Measurements from ENCODE around the gene DGKI. TPM values are rescaled to one million over a fixed set of nuclear protein-coding genes. Genes with fewer than 3 reads are reported as not detected.
A peak's percentile ranks its signal among the peaks of the same experiment; 100 is the strongest.

The DGKI gene
- total and polyA plus RNA-seq, 4 experiments from 2014 or later, result 0.11 TPM; not detected in 3

DNA sequence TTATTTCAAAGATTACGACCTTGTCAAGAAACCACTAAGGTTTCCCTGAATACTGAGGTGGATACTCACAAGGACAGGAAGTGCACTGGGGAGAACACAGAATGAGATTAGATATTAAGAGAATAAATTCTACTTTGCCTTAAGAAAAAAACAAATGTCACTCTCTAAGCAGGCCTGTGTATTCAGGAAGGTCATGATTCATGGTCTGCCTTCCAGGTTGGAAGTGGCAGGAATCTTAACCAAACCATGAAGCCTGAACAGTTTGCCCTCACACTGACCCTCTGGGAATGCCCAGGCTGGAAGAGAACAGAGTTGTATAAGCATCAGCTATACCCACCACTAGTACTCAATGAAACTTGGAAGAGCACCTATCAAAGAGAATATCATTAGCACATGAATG is 227.6 kb downstream of the DGKI start:
- intact Hi-C loops (cut with micrococcal nuclease), result no loop called here
- ChIA-PET POLR2A (ENCODE audit: partially characterized antibody) (no interaction called here), CTCF (ENCODE audit: partially characterized antibody) (no interaction called here)
- H3K4me3 ChIP-seq (ENCODE audit: low read length in 2 of 2), result no peak overlapping the region
- Mint-ChIP-seq H3K27ac (no peak overlapping the region), H3K9me3 (no peaks in the 10 kb centered on the region), H3K4me1 (no peaks in the 10 kb centered on the region), H3K27me3 (peaks cover 0 to 6% of the 10 kb centered on the region in 2 donors), H3K36me3 (no peaks in the 10 kb centered on the region), H3K4me3 (no peak overlapping the region)
- H3K27ac ChIP-seq (ENCODE audit: low read depth, low read length), result no peak overlapping the region
- H3K4me1 ChIP-seq (ENCODE audit: insufficient read depth, low read length), result no peaks in the 10 kb centered on the region
- no peaks in the 10 kb centered on the region for H3K36me3 ChIP-seq (ENCODE audit: insufficient read depth, low read length)
- H3K9me3 ChIP-seq (ENCODE audit: control insufficient read depth in 1 of 2, low read length in 2 of 2), result no peaks in the 10 kb centered on the region
- DNase-seq, result no peak
- H3K27me3 ChIP-seq (ENCODE audit: insufficient read depth, low read length), result no peaks in the 10 kb centered on the region

DNA sequence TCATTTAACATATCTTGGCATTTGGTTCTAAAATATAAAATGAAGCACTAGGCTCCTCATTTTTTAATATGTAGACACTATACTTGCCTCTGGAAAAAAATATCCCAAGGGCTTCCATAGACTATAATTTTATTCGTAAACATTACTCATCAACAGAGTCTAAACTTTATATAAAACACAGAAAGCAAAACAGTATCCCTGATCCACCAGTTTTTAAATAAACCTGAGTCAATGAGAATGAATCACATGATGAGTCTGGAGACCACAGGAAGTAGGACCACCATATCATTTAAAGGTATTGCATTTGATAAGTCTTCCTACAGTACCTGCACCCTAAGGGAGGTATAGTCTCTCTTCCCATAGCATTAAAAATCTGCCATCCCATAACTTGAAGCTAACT is 228.0 kb downstream of the DGKI start:
- Histone ChIP-seq H3K27ac (ENCODE audit: low read depth, low read length) (no peak overlapping the region), H3K4me3 (ENCODE audit: low read length in 2 of 2) (no peak overlapping the region), H3K27me3 (ENCODE audit: insufficient read depth, low read length) (no peaks in the 10 kb centered on the region), H3K36me3 (ENCODE audit: insufficient read depth, low read length) (no peaks in the 10 kb centered on the region), H3K9me3 (ENCODE audit: control insufficient read depth in 1 of 2, low read length in 2 of 2) (no peaks in the 10 kb centered on the region), H3K4me1 (ENCODE audit: insufficient read depth, low read length) (no peaks in the 10 kb centered on the region)
- Mint-ChIP-seq H3K4me1 (no peaks in the 10 kb centered on the region), H3K4me3 (no peak overlapping the region), H3K9me3 (no peaks in the 10 kb centered on the region), H3K27ac (no peak overlapping the region), H3K27me3 (peaks cover 0 to 6% of the 10 kb centered on the region in 2 donors), H3K36me3 (no peaks in the 10 kb centered on the region)
- no peak for DNase-seq
- POLR2A ChIA-PET (ENCODE audit: partially characterized antibody), result no interaction called here
- CTCF ChIA-PET (ENCODE audit: partially characterized antibody), result no interaction called here
- intact Hi-C loops (cut with micrococcal nuclease), result no loop called here

DNA sequence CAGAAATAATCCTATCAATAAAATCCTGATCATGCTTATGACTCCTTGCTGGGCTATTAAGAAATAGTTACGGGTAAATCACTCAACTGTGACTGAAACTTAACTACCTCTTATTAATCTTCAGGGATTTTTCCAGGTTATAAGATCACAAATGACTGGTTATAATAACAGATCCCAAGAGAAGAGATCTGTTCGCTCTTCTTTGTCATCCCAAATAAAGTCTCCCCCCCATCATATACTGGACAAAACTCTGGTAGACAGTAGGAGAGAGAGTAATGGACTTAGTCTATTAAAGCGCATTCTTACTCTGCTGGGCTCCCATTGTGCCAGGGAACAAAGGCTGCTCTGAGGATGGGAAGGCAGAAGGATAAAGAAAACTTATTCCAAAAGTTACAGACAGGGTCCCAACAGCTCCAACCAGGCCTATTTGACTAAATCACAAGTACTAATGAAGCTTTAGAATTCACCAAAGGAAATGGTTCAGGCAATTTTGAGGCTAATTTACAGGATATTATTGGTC is 233.7 kb downstream of the DGKI start:
- Histone ChIP-seq H3K36me3 (ENCODE audit: insufficient read depth, low read length) (no peaks in the 10 kb centered on the region), H3K9me3 (ENCODE audit: control insufficient read depth in 1 of 2, low read length in 2 of 2) (no peaks in the 10 kb centered on the region), H3K27me3 (ENCODE audit: insufficient read depth, low read length) (no peaks in the 10 kb centered on the region), H3K27ac (ENCODE audit: low read depth, low read length) (no peak overlapping the region), H3K4me3 (ENCODE audit: low read length in 2 of 2) (no peak overlapping the region), H3K4me1 (ENCODE audit: insufficient read depth, low read length) (no peaks in the 10 kb centered on the region)
- CTCF ChIA-PET (ENCODE audit: partially characterized antibody), result no interaction called here
- no peaks in the 10 kb centered on the region for H3K36me3 Mint-ChIP-seq
- H3K27ac Mint-ChIP-seq, result no peak overlapping the region
- peaks cover 5 to 9% of the 10 kb centered on the region in 2 donors for H3K27me3 Mint-ChIP-seq
- no peaks in the 10 kb centered on the region for H3K4me1 Mint-ChIP-seq
- DNase-seq, result no peak
- H3K9me3 Mint-ChIP-seq, result no peaks in the 10 kb centered on the region
- H3K4me3 Mint-ChIP-seq, result no peak overlapping the region
- POLR2A ChIA-PET (ENCODE audit: partially characterized antibody), result no interaction called here
- intact Hi-C loops (cut with micrococcal nuclease), result no loop called here

DNA sequence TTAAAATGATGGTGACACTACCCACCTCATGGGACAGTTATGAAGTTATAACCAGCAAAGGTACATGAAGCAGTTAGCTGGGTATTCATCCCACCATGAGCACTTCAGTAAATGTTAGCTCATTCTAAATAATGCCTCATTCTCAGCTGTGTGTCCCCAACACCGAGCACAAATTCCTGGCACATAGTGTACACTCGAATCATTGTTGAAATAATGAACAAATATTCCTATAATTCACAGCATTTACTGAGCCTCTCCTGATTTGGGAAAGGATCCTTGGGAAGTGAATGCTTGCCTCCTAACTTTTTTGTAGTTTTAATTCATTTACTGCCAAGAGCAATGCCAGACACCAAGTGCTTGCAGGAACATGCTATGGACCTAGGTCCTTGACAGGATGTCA is 235.2 kb downstream of the DGKI start:
- CTCF ChIA-PET (ENCODE audit: partially characterized antibody), result no interaction called here
- intact Hi-C loops (cut with micrococcal nuclease), result no loop called here
- POLR2A ChIA-PET (ENCODE audit: partially characterized antibody), result no interaction called here
- no peaks in the 10 kb centered on the region for H3K36me3 Mint-ChIP-seq
- H3K9me3 Mint-ChIP-seq, result no peaks in the 10 kb centered on the region
- H3K36me3 ChIP-seq (ENCODE audit: insufficient read depth, low read length), result no peaks in the 10 kb centered on the region
- no peak for DNase-seq
- H3K27me3 ChIP-seq (ENCODE audit: insufficient read depth, low read length), result no peaks in the 10 kb centered on the region
- no peaks in the 10 kb centered on the region for H3K4me1 ChIP-seq (ENCODE audit: insufficient read depth, low read length)
- H3K4me3 ChIP-seq (ENCODE audit: low read length in 2 of 2), result no peak overlapping the region
- no peaks in the 10 kb centered on the region for H3K9me3 ChIP-seq (ENCODE audit: control insufficient read depth in 1 of 2, low read length in 2 of 2)
- H3K27ac ChIP-seq (ENCODE audit: low read depth, low read length), result no peak overlapping the region
- no peaks in the 10 kb centered on the region for H3K4me1 Mint-ChIP-seq
- no peak overlapping the region for H3K27ac Mint-ChIP-seq
- peaks cover 8 to 10% of the 10 kb centered on the region in 2 donors for H3K27me3 Mint-ChIP-seq
- H3K4me3 Mint-ChIP-seq, result no peak overlapping the region

DNA sequence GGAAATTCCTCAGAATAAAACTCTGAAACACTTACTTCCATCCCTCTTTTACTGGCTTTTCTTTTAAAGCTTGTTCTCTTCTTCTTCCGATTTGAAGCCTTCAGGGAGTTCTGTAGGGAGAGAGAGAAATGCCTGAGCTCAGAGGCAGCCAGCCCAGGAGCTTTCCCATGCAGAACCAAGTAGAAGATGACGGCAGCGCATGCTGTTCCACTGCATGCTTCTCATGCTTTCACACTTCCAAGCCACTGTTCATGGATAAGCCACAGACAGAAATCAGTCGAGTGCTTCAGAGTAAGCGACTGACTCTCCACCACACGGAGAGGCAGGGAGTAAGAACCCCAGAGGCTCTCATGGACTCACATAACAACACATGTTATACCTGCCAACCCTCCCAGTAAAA is 237.3 kb downstream of the DGKI start:
- POLR2A ChIA-PET (ENCODE audit: partially characterized antibody), result no interaction called here
- no peak for DNase-seq
- no peaks in the 10 kb centered on the region for H3K9me3 Mint-ChIP-seq
- H3K4me3 ChIP-seq (ENCODE audit: low read length in 2 of 2), result no peak overlapping the region
- H3K4me1 Mint-ChIP-seq, result no peaks in the 10 kb centered on the region
- no peaks in the 10 kb centered on the region for H3K27me3 ChIP-seq (ENCODE audit: insufficient read depth, low read length)
- H3K9me3 ChIP-seq (ENCODE audit: control insufficient read depth in 1 of 2, low read length in 2 of 2), result no peaks in the 10 kb centered on the region
- H3K4me3 Mint-ChIP-seq, result no peak overlapping the region
- CTCF ChIA-PET (ENCODE audit: partially characterized antibody), result no interaction called here
- H3K27ac Mint-ChIP-seq, result no peak overlapping the region
- intact Hi-C loops (cut with micrococcal nuclease), result no loop called here
- no peaks in the 10 kb centered on the region for H3K4me1 ChIP-seq (ENCODE audit: insufficient read depth, low read length)
- no peaks in the 10 kb centered on the region for H3K36me3 ChIP-seq (ENCODE audit: insufficient read depth, low read length)
- no peak overlapping the region for H3K27ac ChIP-seq (ENCODE audit: low read depth, low read length)
- H3K27me3 Mint-ChIP-seq, result peaks cover 8 to 10% of the 10 kb centered on the region in 2 donors
- H3K36me3 Mint-ChIP-seq, result no peaks in the 10 kb centered on the region

GRCh38 chr7:137606061-137606674 is 240.6 kb downstream of the DGKI start:
- DNase-seq, result peak in 4 of 5 donors; percentile 7 to 11 (median 8)
- H3K36me3 Mint-ChIP-seq, result no peaks in the 10 kb centered on the region
- ChIA-PET CTCF (ENCODE audit: partially characterized antibody) (interaction anchor here (0.8 to 3.1 kb wide), 6 partner anchors 10 to 401 kb away, joined by 3 to 8 read pairs (median 4); no protein-coding TSS in a partner anchor), POLR2A (ENCODE audit: partially characterized antibody) (no interaction called here)
- H3K9me3 Mint-ChIP-seq, result no peaks in the 10 kb centered on the region
- H3K27ac ChIP-seq (ENCODE audit: low read depth, low read length), result no peak overlapping the region
- H3K36me3 ChIP-seq (ENCODE audit: insufficient read depth, low read length), result no peaks in the 10 kb centered on the region
- H3K4me3 ChIP-seq (ENCODE audit: low read length in 2 of 2), result no peak overlapping the region
- intact Hi-C loops (cut with micrococcal nuclease), result loop anchor here (1.0 to 2.0 kb wide), 2 partner anchors 293 to 403 kb away; no protein-coding TSS in a partner anchor
- no peaks in the 10 kb centered on the region for H3K4me1 Mint-ChIP-seq
- H3K27ac Mint-ChIP-seq, result no peak overlapping the region
- H3K9me3 ChIP-seq (ENCODE audit: control insufficient read depth in 1 of 2, low read length in 2 of 2), result no peaks in the 10 kb centered on the region
- H3K27me3 ChIP-seq (ENCODE audit: insufficient read depth, low read length), result no peaks in the 10 kb centered on the region
- H3K4me1 ChIP-seq (ENCODE audit: insufficient read depth, low read length), result no peaks in the 10 kb centered on the region
- H3K4me3 Mint-ChIP-seq, result no peak overlapping the region
- H3K27me3 Mint-ChIP-seq, result peaks cover 5% of the 10 kb centered on the region in 2 donors

DNA sequence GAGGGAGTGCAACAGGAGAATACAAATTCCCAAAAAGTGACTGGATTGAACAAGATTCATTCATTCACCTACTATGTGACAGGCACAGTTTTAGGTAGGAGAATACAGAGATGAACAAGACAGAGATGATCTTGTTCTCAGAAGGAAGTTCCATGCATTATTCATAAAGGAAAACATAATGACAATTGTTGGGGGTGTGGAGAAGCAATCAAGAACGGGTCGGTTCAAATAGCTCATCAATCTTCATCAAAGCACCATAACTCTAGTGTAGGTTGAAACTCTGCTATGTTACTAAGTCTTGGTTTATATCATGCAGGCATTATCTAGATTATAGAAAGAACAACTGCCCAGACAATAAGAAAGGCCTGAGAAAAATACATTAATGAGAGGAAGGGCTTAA is 243.7 kb downstream of the DGKI start:
- Mint-ChIP-seq H3K9me3 (no peaks in the 10 kb centered on the region), H3K4me3 (no peak overlapping the region), H3K27ac (no peak overlapping the region), H3K4me1 (no peaks in the 10 kb centered on the region), H3K36me3 (no peaks in the 10 kb centered on the region), H3K27me3 (peaks cover 6 to 7% of the 10 kb centered on the region in 2 donors)
- H3K36me3 ChIP-seq (ENCODE audit: insufficient read depth, low read length), result no peaks in the 10 kb centered on the region
- no peaks in the 10 kb centered on the region for H3K4me1 ChIP-seq (ENCODE audit: insufficient read depth, low read length)
- no peaks in the 10 kb centered on the region for H3K27me3 ChIP-seq (ENCODE audit: insufficient read depth, low read length)
- H3K27ac ChIP-seq (ENCODE audit: low read depth, low read length), result no peak overlapping the region
- no peak for DNase-seq
- ChIA-PET CTCF (ENCODE audit: partially characterized antibody) (no interaction called here), POLR2A (ENCODE audit: partially characterized antibody) (no interaction called here)
- intact Hi-C loops (cut with micrococcal nuclease), result no loop called here
- no peaks in the 10 kb centered on the region for H3K9me3 ChIP-seq (ENCODE audit: control insufficient read depth in 1 of 2, low read length in 2 of 2)
- no peak overlapping the region for H3K4me3 ChIP-seq (ENCODE audit: low read length in 2 of 2)

All from CD4-positive, alpha-beta memory T cell (primary cell).